Upper lobe of left lung (tissue), 6 donors: ENCODE measurements around the gene ZDHHC4. TPM values are rescaled to one million over a fixed set of nuclear protein-coding genes. Genes with fewer than 3 reads are reported as not detected.

Source experiments
- ATAC-seq, 2 donors: fragments of 200-7000 bp; cut with Tn5 transposase; one replicate each; pipeline ENCODE4 v1.9.1; 2022; ENCODE audit warnings: mild to moderate bottlenecking in 2 of 2, moderate library complexity in 2 of 2; ENCODE audit not compliant: low FRiP score in 2 of 2
- DNase-seq, 2 donors: peaks; one replicate each; pipeline ENCODE4 v3.0.0-alpha.2; 2019 to 2020
- H3K27ac ChIP-seq, 4 donors: fragments of 200-600 bp; sonication (generic); one replicate each; pipeline ENCODE4 v1.5.1; 2016 to 2019
- H3K27me3 ChIP-seq, 4 donors: fragments of 200-600 bp; sonication (generic); one replicate each; pipeline ENCODE4 v1.5.1; 2017 to 2019
- H3K36me3 ChIP-seq, 4 donors: fragments of 200-600 bp; sonication (generic); one replicate each; pipeline ENCODE4 v1.5.1; 2016 to 2019
- H3K4me1 ChIP-seq, 4 donors: fragments of 200-600 bp; sonication (generic); one replicate each; pipeline ENCODE4 v1.5.1; 2018 to 2019
- H3K4me3 ChIP-seq, 4 donors: fragments of 200-600 bp; sonication (generic); one replicate each; pipeline ENCODE4 v1.5.1; 2017 to 2019; ENCODE audit warnings: mild to moderate bottlenecking in 2 of 4, moderate library complexity in 1 of 4
- H3K9me3 ChIP-seq, 4 donors: fragments of 200-600 bp; sonication (generic); one replicate each; pipeline ENCODE4 v1.5.1; 2018 to 2019
- EP300 ChIP-seq, 4 donors: sonication (generic); formaldehyde crosslinking; IDR thresholded peaks; one replicate each; pipeline ENCODE4 v1.5.1; 2017; ENCODE audit warnings: antibody characterized with exemption in 4 of 4, control low read depth in 2 of 4
- POLR2A ChIP-seq, 4 donors: fragments of 450-650 bp; IDR thresholded peaks; one replicate each; pipeline ENCODE4 v1.5.1; 2016 to 2017; ENCODE audit warnings: antibody characterized with exemption in 4 of 4, mild to moderate bottlenecking in 2 of 4
- POLR2AphosphoS5 ChIP-seq, 2 donors: sonication (generic); formaldehyde crosslinking; IDR thresholded peaks; one replicate each; pipeline ENCODE4 v1.5.1; 2017; ENCODE audit warnings: antibody characterized with exemption in 2 of 2
- WGBS, 2 donors: methylation state at CpG; one replicate each; pipeline ENCODE4 v1.1.5; 2017 to 2018; 5-methylcytosine and 5-hydroxymethylcytosine counted together
- total RNA-seq, 6 donors: library from RNA; depleted of rRNA in 4 of 6; stranded (reverse); fragments of >200 nt in 4 of 6; gene quantifications; one replicate each; pipeline versions ENCODE4 v1.1.0 to v1.2.1, GENCODE V29; 2016 to 2021
- TF ChIP-seq, protein P1 (sequence below), 6 experiments: fragments of 450-650 bp in 4 of 6; fragments of 200-600 bp in 2 of 6; sonication (generic) in 2 of 6; IDR thresholded peaks; one replicate each; pipeline ENCODE4 v1.5.1; 2016 to 2019; ENCODE audit warnings: antibody characterized with exemption in 6 of 6
- donor health status: DM: no; HTN: no; CAD: no; lungs with moderate emphysema.
- donor health status: DM: no; HTN: yes; CAD: no; lungs with severe emphysema.

ZDHHC4 gene
- total RNA-seq, 6 donors from 2014 or later, result 24.2 to 57.9 (median 48.4) TPM

DNA sequence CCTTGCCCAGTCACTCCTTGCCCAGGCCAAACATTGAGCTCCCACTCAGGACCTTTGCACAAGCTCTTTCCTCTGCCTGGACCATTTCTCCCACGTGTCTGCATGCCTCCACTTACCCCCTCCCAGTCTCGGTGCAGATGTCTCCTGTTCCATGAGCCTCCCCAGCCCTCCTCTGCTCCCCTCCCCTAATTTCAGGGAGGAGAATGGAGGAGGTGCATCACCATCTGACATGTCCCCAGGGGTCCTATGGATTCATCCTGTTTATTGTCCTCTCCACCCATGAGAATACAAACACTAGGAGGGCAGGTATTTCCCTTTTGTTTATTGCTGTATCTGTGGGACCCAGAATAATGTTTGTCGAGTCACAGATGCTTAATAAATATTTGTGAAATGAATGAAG, 17.4 kb upstream of the ZDHHC4 start:
- Histone ChIP-seq H3K27ac (no peak overlapping the region), H3K4me3 (no peak overlapping the region), H3K36me3 (no peaks in the 10 kb centered on the region), H3K4me1 (no peaks in the 10 kb centered on the region), H3K9me3 (no peaks in the 10 kb centered on the region), H3K27me3 (no peaks in the 10 kb centered on the region)
- ATAC-seq (no peak), DNase-seq (no peak)
- no peak for TF ChIP-seq EP300 (IDR thresholded peaks at IDR 0.05)
- no peak for TF ChIP-seq POLR2AphosphoS5 (IDR thresholded peaks at IDR 0.05)
- TF ChIP-seq, protein P1, sequence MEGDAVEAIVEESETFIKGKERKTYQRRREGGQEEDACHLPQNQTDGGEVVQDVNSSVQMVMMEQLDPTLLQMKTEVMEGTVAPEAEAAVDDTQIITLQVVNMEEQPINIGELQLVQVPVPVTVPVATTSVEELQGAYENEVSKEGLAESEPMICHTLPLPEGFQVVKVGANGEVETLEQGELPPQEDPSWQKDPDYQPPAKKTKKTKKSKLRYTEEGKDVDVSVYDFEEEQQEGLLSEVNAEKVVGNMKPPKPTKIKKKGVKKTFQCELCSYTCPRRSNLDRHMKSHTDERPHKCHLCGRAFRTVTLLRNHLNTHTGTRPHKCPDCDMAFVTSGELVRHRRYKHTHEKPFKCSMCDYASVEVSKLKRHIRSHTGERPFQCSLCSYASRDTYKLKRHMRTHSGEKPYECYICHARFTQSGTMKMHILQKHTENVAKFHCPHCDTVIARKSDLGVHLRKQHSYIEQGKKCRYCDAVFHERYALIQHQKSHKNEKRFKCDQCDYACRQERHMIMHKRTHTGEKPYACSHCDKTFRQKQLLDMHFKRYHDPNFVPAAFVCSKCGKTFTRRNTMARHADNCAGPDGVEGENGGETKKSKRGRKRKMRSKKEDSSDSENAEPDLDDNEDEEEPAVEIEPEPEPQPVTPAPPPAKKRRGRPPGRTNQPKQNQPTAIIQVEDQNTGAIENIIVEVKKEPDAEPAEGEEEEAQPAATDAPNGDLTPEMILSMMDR (IDR thresholded peaks at IDR 0.05), result no peak
- no peak for TF ChIP-seq POLR2A (IDR thresholded peaks at IDR 0.05)
- 42 to 45% methylated on average over 3 of the region's 3 CpGs for WGBS, 2 donors

DNA sequence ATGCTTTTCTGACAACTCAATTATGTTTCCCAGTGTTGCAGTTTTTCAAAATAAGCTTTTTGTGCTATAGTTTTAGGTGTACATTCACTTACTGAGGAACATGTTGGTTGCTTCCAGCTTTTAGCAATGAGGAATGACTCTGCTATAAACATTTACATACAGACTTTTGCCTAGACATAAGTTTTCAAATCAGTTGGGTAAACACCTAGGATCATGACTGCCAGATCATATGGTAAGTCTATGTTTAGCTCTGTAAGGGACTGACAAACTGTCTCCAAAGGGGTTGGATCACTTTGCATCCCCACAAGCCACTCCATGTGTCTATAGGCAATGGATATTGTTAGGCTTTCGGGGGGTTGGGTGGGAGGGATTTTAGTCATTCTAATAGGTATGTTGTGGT, 15.1 kb upstream of the ZDHHC4 start:
- TF ChIP-seq EP300 (IDR thresholded peaks at IDR 0.05), result no peak
- H3K36me3 ChIP-seq, result no peaks in the 10 kb centered on the region
- ATAC-seq (no peak), DNase-seq (no peak)
- 80 to 88% methylated on average over 1 of the region's 1 CpG for WGBS, 2 donors
- no peak overlapping the region for H3K4me3 ChIP-seq
- H3K27me3 ChIP-seq, result no peaks in the 10 kb centered on the region
- H3K9me3 ChIP-seq, result no peaks in the 10 kb centered on the region
- no peak overlapping the region for H3K27ac ChIP-seq
- no peaks in the 10 kb centered on the region for H3K4me1 ChIP-seq

DNA sequence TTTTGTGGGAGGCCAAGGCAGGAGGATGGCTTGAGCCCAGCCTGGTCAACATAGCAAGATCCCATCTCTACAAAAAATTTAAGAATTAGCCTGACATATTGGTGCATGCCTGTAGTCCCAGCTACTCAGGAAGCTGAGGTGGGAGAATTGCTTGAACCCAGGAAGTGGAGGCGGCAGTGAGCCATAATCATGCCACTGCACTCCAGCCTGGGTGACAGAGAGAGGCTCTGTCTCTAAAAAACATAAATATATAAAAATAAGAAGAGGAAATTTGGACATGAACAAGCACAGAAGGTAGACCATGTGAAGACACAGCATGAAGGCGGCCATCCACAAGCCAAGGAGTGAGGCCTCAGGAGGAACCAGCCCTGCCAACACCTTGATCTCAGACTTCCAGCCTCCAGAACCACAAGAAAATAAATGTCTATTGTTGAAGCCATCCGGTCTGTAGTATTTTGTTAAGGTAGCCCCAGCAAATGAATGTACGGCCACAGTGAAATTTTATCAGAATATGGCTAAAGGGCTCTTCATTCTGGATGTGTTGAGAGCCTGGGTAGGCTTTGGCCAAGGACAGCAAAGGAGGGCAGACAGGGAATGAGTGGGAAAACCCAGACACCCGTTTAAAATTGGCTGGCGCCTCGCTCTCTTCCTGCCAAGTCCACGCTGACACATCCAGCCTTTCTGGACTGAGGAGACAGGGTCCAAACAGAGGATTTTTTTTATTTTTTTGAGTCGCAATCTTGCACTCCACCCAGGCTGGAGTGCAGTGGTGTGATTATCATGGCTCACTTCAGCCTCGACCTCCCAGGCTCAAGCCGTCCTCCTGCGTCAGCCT, 13.1 kb upstream of the ZDHHC4 start:
- WGBS, 2 donors, result 77 to 83% methylated on average over 12 of the region's 12 CpGs
- peak in 1 of 2 donors; percentile 54 for ATAC-seq
- Histone ChIP-seq H3K27ac (no peak overlapping the region), H3K4me3 (no peak overlapping the region), H3K9me3 (no peaks in the 10 kb centered on the region), H3K4me1 (no peaks in the 10 kb centered on the region), H3K36me3 (no peaks in the 10 kb centered on the region), H3K27me3 (no peaks in the 10 kb centered on the region)
- no peak for DNase-seq
- TF ChIP-seq, protein P1 (IDR thresholded peaks at IDR 0.05), result no peak
- TF ChIP-seq POLR2A (IDR thresholded peaks at IDR 0.05) (no peak), EP300 (IDR thresholded peaks at IDR 0.05) (no peak), POLR2AphosphoS5 (IDR thresholded peaks at IDR 0.05) (no peak)

DNA sequence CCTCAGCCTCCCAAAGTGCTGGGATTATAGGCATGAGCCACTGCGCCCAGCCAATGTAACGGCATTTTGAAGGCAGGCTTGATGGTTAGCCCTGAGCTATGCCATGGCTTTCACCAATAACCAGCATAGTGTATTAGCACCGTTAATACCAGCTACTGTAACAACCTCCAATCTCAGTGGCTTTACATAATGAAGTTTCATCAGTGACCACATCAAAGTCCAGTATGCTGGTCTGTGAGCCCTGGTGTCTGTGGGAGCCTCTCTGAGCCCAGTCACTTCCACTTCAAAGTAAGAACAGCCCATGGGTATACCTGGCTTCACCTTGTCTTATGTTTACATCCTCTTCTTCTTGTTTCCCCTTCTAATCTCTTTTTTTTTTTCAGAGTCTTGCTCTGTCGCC, 11.6 kb upstream of the ZDHHC4 start:
- TF ChIP-seq, protein P1 (IDR thresholded peaks at IDR 0.05), result no peak
- TF ChIP-seq EP300 (IDR thresholded peaks at IDR 0.05), result no peak
- no peak for TF ChIP-seq POLR2AphosphoS5 (IDR thresholded peaks at IDR 0.05)
- TF ChIP-seq POLR2A (IDR thresholded peaks at IDR 0.05), result no peak
- H3K4me1 ChIP-seq, result no peaks in the 10 kb centered on the region
- no peaks in the 10 kb centered on the region for H3K27me3 ChIP-seq

DNA sequence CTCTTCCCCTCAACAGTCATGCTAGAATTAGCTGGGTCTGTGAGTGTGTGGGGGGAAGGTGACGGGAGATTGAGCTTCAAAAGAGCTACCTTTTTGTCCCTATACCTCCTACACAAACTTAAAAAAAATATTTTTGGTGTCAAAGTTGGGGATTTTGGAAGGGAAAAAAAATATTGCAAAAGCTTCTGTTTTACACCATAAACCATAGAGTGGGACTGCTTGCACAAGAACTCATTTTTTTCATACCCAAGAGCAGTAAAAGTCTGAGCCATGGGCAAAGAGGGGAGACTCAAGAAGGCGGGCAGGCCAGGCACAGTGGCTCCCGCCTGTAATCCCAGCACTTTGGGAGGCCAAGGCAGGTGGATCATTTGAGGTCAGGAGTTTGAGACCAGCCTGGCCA, 9.4 kb upstream of the ZDHHC4 start:
- H3K4me1 ChIP-seq, result no peaks in the 10 kb centered on the region
- no peak overlapping the region for H3K27ac ChIP-seq
- no peaks in the 10 kb centered on the region for H3K9me3 ChIP-seq
- DNase-seq (no peak), ATAC-seq (no peak)
- no peak overlapping the region for H3K4me3 ChIP-seq
- 84 to 88% methylated on average over 3 of the region's 3 CpGs for WGBS, 2 donors
- no peaks in the 10 kb centered on the region for H3K36me3 ChIP-seq
- no peak for TF ChIP-seq POLR2AphosphoS5 (IDR thresholded peaks at IDR 0.05)
- TF ChIP-seq EP300 (IDR thresholded peaks at IDR 0.05), result no peak
- TF ChIP-seq, protein P1 (IDR thresholded peaks at IDR 0.05), result no peak
- TF ChIP-seq POLR2A (IDR thresholded peaks at IDR 0.05), result no peak
- no peaks in the 10 kb centered on the region for H3K27me3 ChIP-seq

More for the DNA sequence above, 11.6 kb upstream of the ZDHHC4 start:
- no peak overlapping the region for H3K4me3 ChIP-seq
- 81 to 84% methylated on average over 4 of the region's 4 CpGs for WGBS, 2 donors
- no peak for DNase-seq
- no peaks in the 10 kb centered on the region for H3K36me3 ChIP-seq
- no peak overlapping the region for H3K27ac ChIP-seq
- H3K9me3 ChIP-seq, result no peaks in the 10 kb centered on the region
- ATAC-seq, result no peak
